HepG2 (cell line): ENCODE results near the gene CREBRF. TPM values are rescaled to one million over a fixed set of nuclear protein-coding genes. Genes with fewer than 3 reads are reported as not detected.

Experiments used
- ATAC-seq: fragments of 200-7000 bp; cut with Tn5 transposase; 3 replicates; pipeline ENCODE4 v1.9.1; 2020; ENCODE audit warnings: mild to moderate bottlenecking, moderate library complexity
- BruUV-seq: library from RNA; stranded (reverse); fragments of 400-500 nt; replicated peaks from 2 replicates; lab custom pipeline; 2021; lab: Mats Ljungman, UMichigan
- CTCF ChIA-PET: fragments of 300-600 bp; formaldehyde crosslinking; extraction: SDS; loops from one replicate; lab custom pipeline; 2021; ENCODE audit warnings: low total read pairs, inconsistent platforms, low intra/inter-chr PET ratio; lab: Yijun Ruan, JAX
- POLR2A ChIA-PET: fragments of 350-600 bp; sonication (Branson Sonifier 250); formaldehyde crosslinking; loops from one replicate; lab custom pipeline; 2020; ENCODE audit warnings: antibody characterized with exemption, inconsistent platforms; lab: Yijun Ruan, JAX
- DNase-seq: peaks from one replicate; pipeline ENCODE4 v3.0.0-alpha.2; 2015; ENCODE audit warnings: low spot score
- FAIRE-seq: peaks from 3 replicates; lab custom pipeline; 2011; peaks lifted over from hg19 to GRCh38; lab: Jason Lieb, UNC
- H2AFZ ChIP-seq: one replicate; pipeline ENCODE4 v1.6.1; 2011; ENCODE audit warnings: low read length, inconsistent platforms
- H3K27ac ChIP-seq: fragments of 300-600 bp; 3 replicates; pipeline ENCODE4 v1.8.0; 2011; ENCODE audit warnings: mixed run types, mild to moderate bottlenecking, mixed read lengths, low read length, inconsistent platforms; ENCODE audit not compliant: insufficient read depth; ENCODE audit errors: extremely low read length
- H3K27me3 ChIP-seq, 2 experiments: fragments of 200-600 bp in 1 of 2; 2 replicates in 1 of 2; 3 replicates in 1 of 2; pipeline versions ENCODE4 v1.6.0 to v1.8.0; 2011; ENCODE audit warnings: low read length in 2 of 2, mild to moderate bottlenecking in 2 of 2, moderate library complexity in 2 of 2, inconsistent platforms in 1 of 2; ENCODE audit not compliant: insufficient read depth in 2 of 2, control insufficient read depth in 1 of 2
- H3K36me3 ChIP-seq, 2 experiments: fragments of 200-600 bp in 1 of 2; replicated peaks in 1 of 2; 2 replicates in 1 of 2; 3 replicates in 1 of 2; pipeline versions ENCODE4 v1.5.1 to v1.8.0; 2011; ENCODE audit warnings: low read length in 2 of 2, inconsistent platforms in 1 of 2; ENCODE audit not compliant: insufficient read depth in 2 of 2, control insufficient read depth in 1 of 2
- H3K4me1 ChIP-seq: 2 replicates; pipeline ENCODE4 v1.5.1; 2012; ENCODE audit warnings: low read length, inconsistent platforms; ENCODE audit not compliant: insufficient read depth
- H3K4me2 ChIP-seq: 2 replicates; pipeline ENCODE4 v1.6.0; 2011; ENCODE audit warnings: low read depth, low read length, inconsistent platforms
- H3K4me3 ChIP-seq, 3 experiments: fragments of 200-600 bp in 1 of 3; sonication (generic), shearing (Covaris generic) in 1 of 3; replicated peaks in 1 of 3; 2 replicates each; pipeline ENCODE4 v1.5.1; 2011 to 2016; ENCODE audit warnings: low read length in 3 of 3, inconsistent platforms in 2 of 3, low read depth in 2 of 3, mild to moderate bottlenecking in 2 of 3, control low read depth in 1 of 3, mixed read lengths in 1 of 3; ENCODE audit not compliant: insufficient read depth in 1 of 3
- H3K79me2 ChIP-seq: one replicate; pipeline ENCODE4 v1.6.1; 2011; ENCODE audit warnings: low read length, inconsistent platforms; ENCODE audit not compliant: insufficient read depth
- H3K9ac ChIP-seq: 2 replicates; pipeline ENCODE4 v1.6.0; 2011; ENCODE audit warnings: mild to moderate bottlenecking, low read depth, low read length, inconsistent platforms; ENCODE audit not compliant: insufficient read depth
- H3K9me3 ChIP-seq: 2 replicates; pipeline ENCODE4 v1.5.1; 2012; ENCODE audit warnings: mild to moderate bottlenecking, low read length
- H4K20me1 ChIP-seq: 2 replicates; pipeline ENCODE4 v1.6.0; 2011; ENCODE audit warnings: inconsistent platforms, mild to moderate bottlenecking, low read length, moderate library complexity; ENCODE audit not compliant: insufficient read depth
- CBFB ChIP-seq: sonication (generic); formaldehyde crosslinking; IDR thresholded peaks from 2 replicates; pipeline ENCODE4 v1.4.0; 2020; ENCODE audit warnings: missing genetic modification reagents
- GATAD2A ChIP-seq: IDR thresholded peaks from 2 replicates; pipeline ENCODE4 v1.6.1; 2016
- GLI4 ChIP-seq: sonication (generic); formaldehyde crosslinking; IDR thresholded peaks from 2 replicates; pipeline ENCODE4 v1.5.1; 2020; ENCODE audit warnings: missing genetic modification reagents, mild to moderate bottlenecking, moderate library complexity, borderline replicate concordance
- MAX ChIP-seq: IDR thresholded peaks from 2 replicates; pipeline ENCODE4 v1.6.1; 2012; ENCODE audit warnings: inconsistent platforms
- NR2F6 ChIP-seq, 2 experiments: IDR thresholded peaks; 2 replicates each; pipeline ENCODE4 v1.6.1; 2016; ENCODE audit warnings: antibody characterized with exemption in 1 of 2, mild to moderate bottlenecking in 1 of 2
- RAD51 ChIP-seq: fragments of 450-650 bp; IDR thresholded peaks from 2 replicates; pipeline ENCODE4 v1.6.1; 2016; ENCODE audit warnings: borderline replicate concordance
- SOX13 ChIP-seq, 3 experiments: fragments of 450-650 bp in 1 of 3; sonication (generic) in 1 of 3; formaldehyde crosslinking in 1 of 3; IDR thresholded peaks in 2 of 3; conservative IDR thresholded peaks in 1 of 3; 2 replicates each; pipeline versions ENCODE4 v1.5.0 to v1.6.1; 2016 to 2020; ENCODE audit warnings: antibody characterized with exemption in 1 of 3, mild to moderate bottlenecking in 1 of 3, missing compliant biosample characterization in 1 of 3, missing genetic modification reagents in 1 of 3, moderate library complexity in 1 of 3
- SP140L ChIP-seq: sonication (generic); formaldehyde crosslinking; IDR thresholded peaks from 2 replicates; pipeline ENCODE4 v1.4.0; 2020; ENCODE audit warnings: missing genetic modification reagents, borderline replicate concordance
- SPEN ChIP-seq: sonication (generic); formaldehyde crosslinking; IDR thresholded peaks from 2 replicates; pipeline ENCODE4 v1.5.1; 2020; ENCODE audit warnings: low read depth, mild to moderate bottlenecking, missing genetic modification reagents
- TFAP4 ChIP-seq: sonication (generic); IDR thresholded peaks from 2 replicates; pipeline ENCODE4 v1.6.1; 2016; ENCODE audit warnings: low read depth, borderline replicate concordance
- ZBTB49 ChIP-seq: sonication (generic); formaldehyde crosslinking; IDR thresholded peaks from 2 replicates; pipeline ENCODE4 v1.4.0; 2020; ENCODE audit warnings: missing genetic modification reagents, borderline replicate concordance
- ZNF546 ChIP-seq: sonication (generic); formaldehyde crosslinking; conservative IDR thresholded peaks from 2 replicates; pipeline ENCODE4 v1.8.1; 2023; ENCODE audit warnings: mild to moderate bottlenecking, missing genetic modification reagents
- WGBS: methylation state at CpG from one replicate; pipeline ENCODE4 v1.1.6; 2017; ENCODE audit warnings: low lambda C conversion rate; 5-methylcytosine and 5-hydroxymethylcytosine counted together
- in situ Hi-C: cut with HindIII; loops from 2 replicates; pipeline ENCODE4 v1.10.0; 2017; ENCODE audit warnings: low pct_unique_long_range_greater_than_20kb; ENCODE audit not compliant: extremely low pct_ligation_motif_present
- intact Hi-C: fragments of 100-400 bp; cut with micrococcal nuclease; formaldehyde crosslinking; loops from one replicate; pipeline ENCODE4 v1.10.0; 2022; ENCODE audit not compliant: unreplicated experiment
- polyA plus RNA-seq, 8 experiments: library from polyadenylated mRNA; depleted of rRNA in 3 of 8; stranded (reverse) in 7 of 8; unstranded in 1 of 8; fragments of >200 nt; fragmentation: Illumina TruSeq in 4 of 8; extraction: Trizol in 4 of 8; gene quantifications; 2 replicates each; pipeline versions ENCODE4 v1.2.1 to v1.2.3, GENCODE V29; 2011 to 2016; ENCODE audit warnings: low read depth in 4 of 8, missing spikeins in 1 of 8, mixed read lengths in 1 of 8; ENCODE audit not compliant: insufficient read depth in 1 of 8
- total RNA-seq, 5 experiments: library from RNA; depleted of rRNA; stranded (reverse); fragments of >200 nt; fragmentation: Illumina TruSeq; extraction: Trizol; gene quantifications; 2 replicates each; pipeline ENCODE4 v1.2.3, GENCODE V29; 2016; ENCODE audit warnings: low read depth in 1 of 5

The CREBRF gene
- total and polyA plus RNA-seq, 2 of the 13 experiments (the other 11 are each of a cell fraction or from before 2014, with no cell fraction given): 4.5 to 10.2 TPM

GRCh38 chr5:173039964-173040363, 16.2 kb upstream of the CREBRF start:
- TF ChIP-seq GATAD2A (CRISPR knock-in tag) (no peak), SPEN (CRISPR knock-in tag) (no peak), GLI4 (CRISPR knock-in tag) (no peak), MAX (no peak), ZNF546 (CRISPR knock-in tag) (no peak)
- ChIA-PET POLR2A (interaction anchor here (2.3 kb wide), 1 partner anchor 17 kb away, joined by 9 read pairs; no protein-coding TSS in a partner anchor), CTCF (no interaction called here)
- H3K27me3 ChIP-seq: no peaks in the 10 kb centered on the region
- H2AFZ ChIP-seq: no peak overlapping the region
- H3K4me3 ChIP-seq: no peak overlapping the region
- 84% methylated on average over 5 of the region's 5 CpGs for WGBS
- peaks cover 18% of the 10 kb centered on the region for H3K4me1 ChIP-seq
- no peak overlapping the region for H3K27ac ChIP-seq
- intact Hi-C loops: no loop called here
- no TSS peak for BruUV-seq
- DNase-seq (no peak), FAIRE-seq (no peak), ATAC-seq (no peak)
- peaks cover 4% of the 10 kb centered on the region; the same call in 1 of the 2 replicates for H3K9me3 ChIP-seq
- peaks cover under 1 to 13% of the 10 kb centered on the region in 2 experiments; a peak in 1 of 5 replicates for H3K36me3 ChIP-seq
- no peak overlapping the region for H3K9ac ChIP-seq
- H3K4me2 ChIP-seq: no peak overlapping the region
- no peaks in the 10 kb centered on the region for H4K20me1 ChIP-seq
- in situ Hi-C loops: no loop called here
- H3K79me2 ChIP-seq: no peaks in the 10 kb centered on the region

GRCh38 chr5:173041881-173042762, 14.0 kb upstream of the CREBRF start:
- WGBS: 27% methylated on average over 7 of the region's 7 CpGs
- H2AFZ ChIP-seq: no peak overlapping the region
- no peak overlapping the region for H3K9ac ChIP-seq
- peaks cover 4% of the 10 kb centered on the region; the same call in 1 of the 2 replicates for H3K9me3 ChIP-seq
- H3K27ac ChIP-seq: no peak overlapping the region
- H3K4me1 ChIP-seq: peaks cover 39% of the 10 kb centered on the region
- no peaks in the 10 kb centered on the region for H3K27me3 ChIP-seq
- peak; percentile 42 for FAIRE-seq
- ChIA-PET CTCF (no interaction called here), POLR2A (no interaction called here)
- H4K20me1 ChIP-seq: no peaks in the 10 kb centered on the region
- intact Hi-C loops: no loop called here
- peak overlapping the region in 1 of 3 experiments; percentile 24; a peak in 1 of 6 replicates for H3K4me3 ChIP-seq
- peak; percentile 34 for ATAC-seq
- BruUV-seq: no TSS peak
- in situ Hi-C loops: no loop called here
- H3K36me3 ChIP-seq: no peaks in the 10 kb centered on the region
- peak; percentile 51 for DNase-seq
- no peaks in the 10 kb centered on the region for H3K79me2 ChIP-seq
- peak overlapping the region; percentile 64 for H3K4me2 ChIP-seq
- peak; percentile 59; the same call in 1 of the 2 replicates for TF ChIP-seq TFAP4
- TF ChIP-seq CBFB (CRISPR knock-in tag): 0 out of 2 replicates have a peak, but pooled peaks have one; percentile 19
- no peak for TF ChIP-seq SP140L
- TF ChIP-seq SOX13 (IDR thresholded peaks at IDR 0.05): no peak
- peak in 1 of 2 experiments; percentile 22; a peak in 2 of 4 replicates for TF ChIP-seq SOX13 (CRISPR knock-in tag; conservative IDR thresholded peaks at IDR 0.05 in 1 of 2, IDR thresholded peaks at IDR 0.05 in 1 of 2)
- no peak for TF ChIP-seq ZBTB49 (CRISPR knock-in tag)
- peak; percentile 39; the same call in 1 of the 2 replicates for TF ChIP-seq NR2F6 (IDR thresholded peaks at IDR 0.05)
- TF ChIP-seq NR2F6 (CRISPR knock-in tag; IDR thresholded peaks at IDR 0.05): 0 out of 2 replicates have a peak, but pooled peaks have one; percentile 39
- TF ChIP-seq RAD51: no peak
